Neuronal stem cell (in vitro differentiated cells): ENCODE data around the gene NEDD4.

Experiments
- DNase-seq: peaks from one replicate; pipeline ENCODE4 v3.0.0-alpha.2; 2013; ENCODE audit warnings: low spot score
- H2AFZ ChIP-seq: one replicate; pipeline ENCODE4 v1.6.1; 2013; ENCODE audit warnings: mild to moderate bottlenecking, low read length, inconsistent platforms
- H2AK5ac ChIP-seq: 2 replicates; pipeline ENCODE4 v1.6.1; 2013; ENCODE audit warnings: low read depth, mild to moderate bottlenecking, inconsistent platforms, low read length, moderate library complexity, mixed read lengths
- H2BK120ac ChIP-seq: 2 replicates; pipeline ENCODE4 v1.6.1; 2013; ENCODE audit warnings: low read depth, mild to moderate bottlenecking, inconsistent platforms, low read length, moderate library complexity, mixed read lengths
- H2BK12ac ChIP-seq: one replicate; pipeline ENCODE4 v1.6.1; 2013; ENCODE audit warnings: low read length, inconsistent platforms
- H2BK15ac ChIP-seq: 2 replicates; pipeline ENCODE4 v1.6.1; 2013; ENCODE audit warnings: mild to moderate bottlenecking, low read length, inconsistent platforms, mixed read lengths
- H2BK5ac ChIP-seq: one replicate; pipeline ENCODE4 v1.6.1; 2013; ENCODE audit warnings: inconsistent platforms, mild to moderate bottlenecking, low read length, moderate library complexity
- H3K14ac ChIP-seq: one replicate; pipeline ENCODE4 v1.6.1; 2013; ENCODE audit warnings: low read length, inconsistent platforms
- H3K18ac ChIP-seq: 2 replicates; pipeline ENCODE4 v1.6.1; 2013; ENCODE audit warnings: low read length, inconsistent platforms
- H3K23ac ChIP-seq: 2 replicates; pipeline ENCODE4 v1.6.1; 2013; ENCODE audit warnings: low read depth, mild to moderate bottlenecking, mixed read lengths, low read length, inconsistent platforms; ENCODE audit not compliant: poor library complexity
- H3K27ac ChIP-seq: replicated peaks from 3 replicates; pipeline ENCODE4 v1.5.1; 2013; ENCODE audit warnings: low read length, inconsistent platforms
- H3K27me3 ChIP-seq, 3 experiments: 2 replicates each; pipeline ENCODE4 v1.6.1; 2013; ENCODE audit warnings: low read length in 3 of 3, mild to moderate bottlenecking in 2 of 3, inconsistent platforms in 1 of 3, low read depth in 1 of 3, mixed read lengths in 1 of 3, moderate library complexity in 1 of 3; ENCODE audit not compliant: control insufficient read depth in 3 of 3, insufficient read depth in 3 of 3
- H3K36me3 ChIP-seq, 2 donors: replicated peaks in 1 of 2; 2 replicates each; pipeline ENCODE4 v1.6.1; 2013; ENCODE audit warnings: low read length in 2 of 2; ENCODE audit not compliant: control insufficient read depth in 2 of 2, insufficient read depth in 2 of 2
- H3K4ac ChIP-seq: 2 replicates; pipeline ENCODE4 v1.6.1; 2013; ENCODE audit warnings: inconsistent platforms, mild to moderate bottlenecking, low read length, moderate library complexity
- H3K4me1 ChIP-seq, 2 donors: 1 replicate in 1 of 2; 2 replicates in 1 of 2; pipeline ENCODE4 v1.6.1; 2013; ENCODE audit warnings: low read length in 2 of 2, low read depth in 1 of 2; ENCODE audit not compliant: control insufficient read depth in 2 of 2, insufficient read depth in 1 of 2
- H3K4me2 ChIP-seq: one replicate; pipeline ENCODE4 v1.6.1; 2013; ENCODE audit warnings: mild to moderate bottlenecking, low read length, inconsistent platforms; ENCODE audit not compliant: insufficient read depth, poor library complexity, severe bottlenecking
- H3K4me3 ChIP-seq, 2 donors: 2 replicates each; pipeline ENCODE4 v1.5.1; 2013; ENCODE audit warnings: low read length in 2 of 2, mild to moderate bottlenecking in 2 of 2, inconsistent platforms in 1 of 2, moderate library complexity in 1 of 2
- H3K79me1 ChIP-seq: one replicate; pipeline ENCODE4 v1.6.1; 2013; ENCODE audit warnings: low read depth, mild to moderate bottlenecking, inconsistent platforms, low read length, moderate library complexity
- H3K9ac ChIP-seq: one replicate; pipeline ENCODE4 v1.6.1; 2013; ENCODE audit warnings: mild to moderate bottlenecking, low read depth, low read length, inconsistent platforms; ENCODE audit not compliant: poor library complexity
- H3K9me3 ChIP-seq, 2 donors: replicated peaks in 1 of 2; 2 replicates each; pipeline versions ENCODE3 to v1.6.1; 2013; ENCODE audit warnings: low read length in 2 of 2, mild to moderate bottlenecking in 2 of 2, inconsistent platforms in 1 of 2, low read depth in 1 of 2, mixed read lengths in 1 of 2, moderate library complexity in 1 of 2; ENCODE audit not compliant: control insufficient read depth in 2 of 2, insufficient read depth in 1 of 2
- H4K8ac ChIP-seq: one replicate; pipeline ENCODE4 v1.6.1; 2013; ENCODE audit warnings: low read depth, mild to moderate bottlenecking, inconsistent platforms, low read length, moderate library complexity
- H4K91ac ChIP-seq: one replicate; pipeline ENCODE4 v1.6.1; 2013; ENCODE audit warnings: low read length, low read depth, mild to moderate bottlenecking, inconsistent platforms; ENCODE audit not compliant: poor library complexity
- WGBS, 2 donors: extraction: QIAGEN DNeasy Blood & Tissue Kit; methylation state at CpG; one replicate each; pipeline ENCODE4 v1.1.7; 2013; ENCODE audit warnings: missing lambda C conversion rate in 2 of 2, mixed read lengths in 1 of 2; ENCODE audit not compliant: insufficient read length in 2 of 2, insufficient replicate concordance in 1 of 2; ENCODE audit errors: extremely low coverage in 2 of 2; 5-methylcytosine and 5-hydroxymethylcytosine counted together

Gene NEDD4

DNA sequence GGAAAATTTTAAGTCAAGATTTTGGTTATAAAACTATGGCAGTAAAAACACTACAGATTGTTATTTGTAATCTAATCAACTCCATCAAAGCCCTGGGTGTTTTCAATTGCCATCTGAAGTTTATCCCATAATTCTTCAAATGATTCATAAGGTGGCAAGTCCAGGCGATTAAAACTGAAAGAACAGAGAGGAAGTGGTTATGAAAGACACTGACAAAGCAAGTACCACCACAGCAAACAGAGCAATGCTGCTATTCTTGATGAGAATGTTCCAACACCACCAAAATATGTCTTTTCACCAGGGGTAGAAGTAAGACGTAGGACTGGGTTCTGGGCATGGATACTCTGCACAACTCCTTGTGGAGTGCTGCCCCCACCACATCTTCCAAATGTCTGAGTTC lies 163.6 kb downstream of the NEDD4 start:
- WGBS, 2 donors = no CpG with 5 or more reads among the region's 2 CpGs
- no peaks in the 10 kb centered on the region for H3K27me3 ChIP-seq
- no peak overlapping the region for H2BK5ac ChIP-seq
- DNase-seq = no peak
- H3K4me1 ChIP-seq = no peaks in the 10 kb centered on the region
- H3K14ac ChIP-seq = no peak overlapping the region
- H4K8ac ChIP-seq = no peak overlapping the region
- no peak overlapping the region for H2AK5ac ChIP-seq
- no peak overlapping the region for H3K27ac ChIP-seq
- H3K23ac ChIP-seq = no peak overlapping the region
- H4K91ac ChIP-seq = no peak overlapping the region
- no peaks in the 10 kb centered on the region for H3K79me1 ChIP-seq
- H2BK12ac ChIP-seq = no peak overlapping the region
- no peak overlapping the region for H2BK120ac ChIP-seq
- no peak overlapping the region for H3K9ac ChIP-seq
- H2BK15ac ChIP-seq = no peak overlapping the region
- no peak overlapping the region for H3K4me2 ChIP-seq
- no peak overlapping the region for H3K4me3 ChIP-seq
- H3K9me3 ChIP-seq = no peaks in the 10 kb centered on the region
- H3K18ac ChIP-seq = no peak overlapping the region
- no peak overlapping the region for H3K4ac ChIP-seq
- H2AFZ ChIP-seq = no peak overlapping the region
- peaks cover 0 to 35% of the 10 kb centered on the region in 2 donors for H3K36me3 ChIP-seq

DNA sequence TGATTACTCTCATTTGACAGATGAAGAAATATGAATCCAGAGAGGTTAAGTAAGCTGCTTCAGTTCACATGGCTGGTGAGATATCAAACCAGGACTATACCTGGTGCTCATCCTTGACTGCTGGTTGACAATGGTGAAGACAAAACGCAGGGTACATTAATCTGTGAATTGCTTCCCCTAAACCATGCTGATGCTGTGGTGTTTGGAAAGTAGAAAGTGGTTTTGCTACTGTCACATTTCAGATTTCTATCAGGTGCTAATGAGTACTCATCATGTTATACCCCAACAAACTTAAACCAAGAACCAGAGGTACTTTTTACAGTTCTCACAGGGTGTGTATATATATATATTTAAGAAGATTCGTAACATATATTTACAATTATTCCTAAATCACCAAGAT lies 165.5 kb downstream of the NEDD4 start:
- Histone ChIP-seq H3K79me1 (no peaks in the 10 kb centered on the region), H3K14ac (no peak overlapping the region), H3K4ac (no peak overlapping the region), H3K36me3 (peaks cover 0 to 33% of the 10 kb centered on the region in 2 donors), H3K9me3 (no peaks in the 10 kb centered on the region), H2AFZ (no peak overlapping the region), H2BK120ac (no peak overlapping the region), H3K4me1 (no peaks in the 10 kb centered on the region), H4K8ac (no peak overlapping the region), H3K18ac (no peak overlapping the region), H2BK5ac (no peak overlapping the region), H3K4me3 (no peak overlapping the region), H2AK5ac (no peak overlapping the region), H3K4me2 (no peak overlapping the region), H3K23ac (no peak overlapping the region), H3K27me3 (no peaks in the 10 kb centered on the region), H4K91ac (no peak overlapping the region), H3K9ac (no peak overlapping the region), H3K27ac (no peak overlapping the region), H2BK12ac (no peak overlapping the region), H2BK15ac (no peak overlapping the region)
- no peak for DNase-seq
- WGBS, 2 donors = no CpG with 5 or more reads among the region's 2 CpGs

DNA sequence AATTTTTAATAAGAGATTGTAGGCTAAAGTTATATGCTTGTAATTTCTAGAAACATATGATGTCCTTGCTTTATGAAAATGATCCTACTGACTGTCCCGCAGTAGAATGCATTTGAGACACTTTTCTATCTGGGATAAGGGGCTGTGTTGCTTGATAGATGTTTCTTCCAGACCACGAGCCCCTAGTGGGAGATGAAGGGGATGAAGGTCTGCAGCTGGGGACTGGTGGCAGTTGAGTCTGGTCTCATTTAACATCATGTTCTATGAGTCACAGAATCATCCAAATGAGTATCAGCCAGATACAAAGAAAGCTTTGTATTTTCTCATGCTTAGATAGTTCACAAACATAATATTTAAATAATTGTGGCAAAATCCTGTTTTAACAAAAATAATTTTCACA lies 166.2 kb downstream of the NEDD4 start:
- no peak overlapping the region for H3K4ac ChIP-seq

DNA sequence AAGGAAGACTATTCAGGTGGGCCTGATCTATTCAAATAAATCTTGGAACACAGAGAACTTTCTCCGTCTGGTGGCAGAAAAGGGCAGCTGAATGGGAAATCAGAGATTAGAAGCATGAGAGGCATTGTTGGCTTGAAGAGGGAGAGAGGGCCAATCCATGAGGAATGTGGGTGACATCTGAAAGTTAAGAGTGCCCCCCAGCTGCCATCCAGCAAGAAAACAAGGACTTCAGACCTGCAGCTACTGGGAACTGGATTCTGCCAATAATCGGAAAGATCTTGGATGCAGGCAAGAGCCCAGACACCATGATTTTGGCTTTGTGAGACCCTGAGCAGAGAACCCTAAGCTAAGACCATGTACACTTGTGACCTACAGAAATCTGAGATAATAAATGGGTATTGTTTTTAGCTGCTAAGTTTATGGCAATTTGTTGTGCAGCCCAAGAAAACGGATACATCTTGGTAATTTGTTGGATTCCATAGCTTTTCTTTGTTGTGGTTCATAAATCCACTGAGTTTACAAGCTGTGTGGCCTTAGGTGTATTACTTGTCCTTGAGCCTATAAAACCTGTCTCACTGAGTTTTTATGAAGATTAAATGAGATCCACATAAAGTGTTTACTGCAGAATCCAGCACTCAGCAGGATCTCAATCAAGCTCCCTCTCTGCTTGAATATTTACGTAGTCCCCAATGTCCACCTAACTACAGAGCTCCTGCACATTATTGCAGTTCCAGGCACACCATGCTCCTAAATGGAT lies 168.4 kb downstream of the NEDD4 start:
- Histone ChIP-seq H3K36me3 (peaks cover 0 to 6% of the 10 kb centered on the region in 2 donors), H3K14ac (no peak overlapping the region), H3K4me2 (no peak overlapping the region), H3K23ac (no peak overlapping the region), H3K79me1 (no peaks in the 10 kb centered on the region), H3K4me1 (peaks cover 2 to 3% of the 10 kb centered on the region in 2 donors), H2AK5ac (no peak overlapping the region), H3K27me3 (no peaks in the 10 kb centered on the region), H4K91ac (no peak overlapping the region), H2BK12ac (no peak overlapping the region), H3K4me3 (no peak overlapping the region), H2BK5ac (no peak overlapping the region), H2AFZ (no peak overlapping the region), H3K4ac (no peak overlapping the region), H2BK120ac (no peak overlapping the region), H3K9me3 (no peaks in the 10 kb centered on the region), H4K8ac (no peak overlapping the region), H3K9ac (no peak overlapping the region), H2BK15ac (no peak overlapping the region), H3K27ac (no peak overlapping the region), H3K18ac (no peak overlapping the region)
- no CpG with 5 or more reads among the region's 4 CpGs for WGBS, 2 donors
- no peak for DNase-seq

More for the DNA sequence above, 166.2 kb downstream of the NEDD4 start:
- Histone ChIP-seq H4K8ac (no peak overlapping the region), H3K9me3 (no peaks in the 10 kb centered on the region), H3K9ac (no peak overlapping the region), H3K4me3 (no peak overlapping the region), H2AFZ (no peak overlapping the region), H2BK120ac (no peak overlapping the region), H3K23ac (no peak overlapping the region), H3K4me1 (no peaks in the 10 kb centered on the region), H2BK15ac (no peak overlapping the region), H3K14ac (no peak overlapping the region), H3K18ac (no peak overlapping the region), H2BK5ac (no peak overlapping the region), H3K4me2 (no peak overlapping the region), H2BK12ac (no peak overlapping the region), H3K79me1 (no peaks in the 10 kb centered on the region), H3K36me3 (peaks cover 0 to 25% of the 10 kb centered on the region in 2 donors), H3K27ac (no peak overlapping the region), H3K27me3 (no peaks in the 10 kb centered on the region), H4K91ac (no peak overlapping the region), H2AK5ac (no peak overlapping the region)
- WGBS, 2 donors = no CpG with 5 or more reads among the region's 2 CpGs
- DNase-seq = no peak
